Brain microvascular endothelial cell (primary cell): ENCODE data around the gene PRKG1.

Experiments used
- DNase-seq: peaks from one replicate; pipeline ENCODE4 v3.0.0-alpha.2; 2020
- H3K27ac ChIP-seq: fragments of 250-450 bp; sonication (Bioruptor Pico); 2 replicates; pipeline ENCODE4 v1.5.1; 2020; ENCODE audit warnings: mild to moderate bottlenecking, moderate library complexity
- H3K27me3 ChIP-seq: fragments of 250-450 bp; sonication (Bioruptor Pico); replicated peaks from 2 replicates; pipeline ENCODE4 v1.5.1; 2020; ENCODE audit warnings: mild to moderate bottlenecking
- H3K36me3 ChIP-seq: fragments of 250-450 bp; sonication (Bioruptor Pico); replicated peaks from 2 replicates; pipeline ENCODE4 v1.5.1; 2020; ENCODE audit warnings: mild to moderate bottlenecking
- H3K4me3 ChIP-seq: 2 replicates; pipeline ENCODE4 v1.5.1; 2011; ENCODE audit warnings: low read depth, mild to moderate bottlenecking, control low read depth, low read length, moderate library complexity
- in situ Hi-C: cut with HindIII; loops from 2 replicates; pipeline ENCODE4 v1.10.0; 2017; ENCODE audit warnings: low sequenced_read_pairs, low pct_ligation_motif_present
- TF ChIP-seq, protein P1 (sequence below): IDR thresholded peaks from 2 replicates; pipeline ENCODE4 v1.5.1; 2011; ENCODE audit warnings: low read depth, mild to moderate bottlenecking, moderate library complexity, low read length, control low read depth, inconsistent platforms; ENCODE audit errors: missing control alignments

PRKG1 gene

DNA sequence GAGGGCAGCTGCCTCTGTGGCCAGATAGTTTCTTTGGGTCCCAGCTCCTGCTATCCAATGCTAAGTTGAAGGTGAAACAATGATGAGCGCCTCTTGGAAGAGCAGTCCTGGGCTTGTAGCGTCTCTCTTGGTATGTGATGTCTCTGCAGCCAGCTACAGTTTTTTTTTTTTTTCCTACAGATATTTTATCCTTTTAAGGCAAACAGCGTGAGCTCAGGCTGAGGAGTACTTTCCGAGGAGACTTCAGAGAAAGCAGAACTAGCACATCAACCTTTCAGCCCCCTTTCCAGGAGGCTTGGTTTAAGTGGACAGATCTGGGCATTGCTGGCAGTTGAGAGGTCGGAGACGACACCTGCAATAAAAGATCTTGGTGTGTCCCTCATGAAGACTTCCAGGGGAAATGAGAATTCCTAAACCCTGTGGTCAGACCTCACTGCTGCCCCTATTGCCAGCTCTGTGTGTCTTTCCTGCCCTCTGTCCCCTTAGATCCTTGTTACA, 9.1 kb downstream of the PRKG1 start:
- no peak for DNase-seq
- H3K36me3 ChIP-seq = no peaks in the 10 kb centered on the region
- no peak overlapping the region for H3K27ac ChIP-seq
- H3K4me3 ChIP-seq = no peak overlapping the region
- no peaks in the 10 kb centered on the region for H3K27me3 ChIP-seq
- in situ Hi-C loops = no loop called here
- TF ChIP-seq, protein P1, sequence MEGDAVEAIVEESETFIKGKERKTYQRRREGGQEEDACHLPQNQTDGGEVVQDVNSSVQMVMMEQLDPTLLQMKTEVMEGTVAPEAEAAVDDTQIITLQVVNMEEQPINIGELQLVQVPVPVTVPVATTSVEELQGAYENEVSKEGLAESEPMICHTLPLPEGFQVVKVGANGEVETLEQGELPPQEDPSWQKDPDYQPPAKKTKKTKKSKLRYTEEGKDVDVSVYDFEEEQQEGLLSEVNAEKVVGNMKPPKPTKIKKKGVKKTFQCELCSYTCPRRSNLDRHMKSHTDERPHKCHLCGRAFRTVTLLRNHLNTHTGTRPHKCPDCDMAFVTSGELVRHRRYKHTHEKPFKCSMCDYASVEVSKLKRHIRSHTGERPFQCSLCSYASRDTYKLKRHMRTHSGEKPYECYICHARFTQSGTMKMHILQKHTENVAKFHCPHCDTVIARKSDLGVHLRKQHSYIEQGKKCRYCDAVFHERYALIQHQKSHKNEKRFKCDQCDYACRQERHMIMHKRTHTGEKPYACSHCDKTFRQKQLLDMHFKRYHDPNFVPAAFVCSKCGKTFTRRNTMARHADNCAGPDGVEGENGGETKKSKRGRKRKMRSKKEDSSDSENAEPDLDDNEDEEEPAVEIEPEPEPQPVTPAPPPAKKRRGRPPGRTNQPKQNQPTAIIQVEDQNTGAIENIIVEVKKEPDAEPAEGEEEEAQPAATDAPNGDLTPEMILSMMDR = peak; percentile 16

DNA sequence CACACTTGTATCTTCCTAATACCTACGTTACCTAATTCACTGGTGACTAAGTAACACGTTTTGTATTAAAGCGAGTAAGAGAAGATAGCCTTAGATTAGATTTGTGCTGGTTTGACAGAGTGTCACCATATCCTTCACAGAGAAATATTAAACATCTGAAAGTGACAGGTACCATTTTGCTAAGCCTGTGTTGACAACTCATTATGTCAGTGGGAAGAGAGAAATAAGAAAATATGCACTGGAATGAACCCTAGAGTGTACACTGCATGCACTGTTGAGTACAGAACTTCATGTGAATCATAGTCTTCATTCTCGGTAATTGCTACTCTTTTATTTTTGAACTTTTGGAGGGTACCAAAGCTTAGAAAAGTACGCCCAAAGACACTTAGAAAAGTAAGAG, 10.9 kb downstream of the PRKG1 start:
- TF ChIP-seq, protein P1 = no peak
- no peaks in the 10 kb centered on the region for H3K27me3 ChIP-seq
- in situ Hi-C loops = no loop called here
- no peak overlapping the region for H3K4me3 ChIP-seq
- H3K36me3 ChIP-seq = no peaks in the 10 kb centered on the region
- DNase-seq = no peak
- no peak overlapping the region for H3K27ac ChIP-seq

DNA sequence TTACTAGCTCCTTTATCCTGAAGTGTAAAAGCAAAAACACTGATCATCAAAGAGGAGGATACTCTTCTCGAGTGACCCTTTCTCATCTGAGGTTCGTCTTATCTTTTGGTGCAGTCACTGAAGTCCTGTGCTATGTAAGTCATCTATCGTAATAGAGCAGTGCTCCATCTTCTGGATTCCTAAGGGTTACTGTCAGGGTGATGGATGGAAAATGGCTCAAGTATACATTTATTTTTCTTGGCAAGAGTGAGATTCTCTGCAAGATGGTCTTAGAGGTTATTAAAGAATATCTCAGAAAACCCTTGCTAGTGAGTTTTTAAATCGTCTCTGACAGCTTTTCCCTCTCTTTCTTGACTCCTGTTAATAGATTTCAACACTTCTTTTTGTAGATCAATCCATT, 12.4 kb downstream of the PRKG1 start:
- Histone ChIP-seq H3K27me3 (no peaks in the 10 kb centered on the region), H3K4me3 (no peak overlapping the region), H3K36me3 (no peaks in the 10 kb centered on the region), H3K27ac (no peak overlapping the region)
- TF ChIP-seq, protein P1 = no peak
- in situ Hi-C loops = no loop called here
- no peak for DNase-seq

DNA sequence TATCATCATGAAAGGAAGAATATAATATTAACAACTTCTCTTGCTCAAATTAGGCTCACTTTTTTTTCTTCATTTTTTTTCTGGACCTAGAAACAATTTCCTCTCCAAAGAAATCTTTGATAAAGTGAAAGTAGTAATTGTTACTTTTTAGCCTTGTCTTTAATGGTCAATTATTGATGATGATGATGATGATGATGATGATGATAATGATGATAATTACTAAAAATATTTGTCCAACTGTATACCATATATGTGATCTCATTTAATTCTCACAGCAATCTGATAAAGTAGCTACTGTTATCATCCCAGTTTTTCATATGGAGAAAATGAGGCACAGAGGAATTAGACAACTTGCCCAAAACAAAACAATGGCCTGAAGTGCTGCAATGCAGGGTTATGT, 12.8 kb downstream of the PRKG1 start:
- no peak overlapping the region for H3K27ac ChIP-seq
- DNase-seq = no peak
- no peak overlapping the region for H3K4me3 ChIP-seq
- in situ Hi-C loops = no loop called here
- no peaks in the 10 kb centered on the region for H3K27me3 ChIP-seq
- H3K36me3 ChIP-seq = no peaks in the 10 kb centered on the region
- TF ChIP-seq, protein P1 = no peak

DNA sequence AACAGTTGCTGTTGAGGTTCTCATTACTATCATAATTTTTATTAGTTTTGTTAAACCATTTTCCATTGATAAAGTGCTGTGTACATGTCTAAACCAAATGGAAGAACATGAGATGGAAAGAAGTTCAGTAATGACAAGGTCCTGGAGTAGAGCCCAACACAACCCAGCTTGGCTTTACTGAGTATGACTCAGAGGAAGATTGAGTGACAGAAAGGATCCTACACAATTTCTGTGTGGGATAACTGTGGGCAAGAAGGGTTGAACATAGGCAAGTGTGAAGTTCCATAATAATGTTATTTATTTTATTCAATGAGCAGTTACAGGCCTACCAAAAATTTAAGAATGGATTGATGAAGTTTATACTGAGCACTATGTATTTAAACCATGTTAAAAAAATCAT, 15.9 kb downstream of the PRKG1 start:
- in situ Hi-C loops = no loop called here
- TF ChIP-seq, protein P1 = no peak
- peak; percentile 34 for DNase-seq
- no peaks in the 10 kb centered on the region for H3K36me3 ChIP-seq
- H3K27ac ChIP-seq = no peak overlapping the region
- no peak overlapping the region for H3K4me3 ChIP-seq
- no peaks in the 10 kb centered on the region for H3K27me3 ChIP-seq

DNA sequence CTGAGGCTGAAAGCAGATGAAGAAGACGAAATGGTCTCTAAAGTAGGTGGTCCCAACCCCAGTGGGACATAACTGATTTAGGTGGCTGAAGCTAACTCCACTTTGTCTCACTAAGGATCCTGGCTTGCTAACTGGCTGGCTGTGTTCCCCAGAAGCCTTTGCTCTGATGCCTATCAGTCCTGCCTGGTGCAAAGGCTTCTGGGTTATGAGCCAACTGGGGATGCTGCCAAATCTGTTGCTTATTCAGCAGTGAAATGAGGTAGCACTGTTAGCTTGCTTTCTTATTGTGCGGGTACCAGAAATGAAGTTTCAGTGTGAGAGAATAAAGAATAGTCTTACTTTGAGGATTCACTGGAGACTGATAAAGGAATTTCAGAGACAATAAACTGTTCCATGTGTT, 18.1 kb downstream of the PRKG1 start:
- in situ Hi-C loops = no loop called here
- peak; percentile 51 for DNase-seq
- Histone ChIP-seq H3K27me3 (no peaks in the 10 kb centered on the region), H3K27ac (no peak overlapping the region), H3K36me3 (no peaks in the 10 kb centered on the region), H3K4me3 (no peak overlapping the region)
- TF ChIP-seq, protein P1 = no peak
